Neural progenitor cell (in vitro differentiated cells): ENCODE measurements around the gene BMP5. TPM values are rescaled to one million over a fixed set of nuclear protein-coding genes. Genes with fewer than 3 reads are reported as not detected.

Experiments used
- DNase-seq: peaks from one replicate; pipeline ENCODE4 v3.0.0-alpha.2; 2016; ENCODE audit warnings: low spot score
- H2AFZ ChIP-seq: fragments of 200-600 bp; sonication (generic); replicated peaks from 2 replicates; pipeline ENCODE4 v1.6.1; 2016; ENCODE audit warnings: antibody characterized with exemption
- H3F3A ChIP-seq: fragments of 200-600 bp; sonication (generic); 2 replicates; pipeline ENCODE4 v1.6.1; 2016; ENCODE audit warnings: antibody characterized with exemption, low read depth
- H3K27ac ChIP-seq: fragments of 200-600 bp; sonication (generic); 2 replicates; pipeline ENCODE4 v1.5.1; 2016; ENCODE audit warnings: mild to moderate bottlenecking
- H3K27me3 ChIP-seq: fragments of 200-600 bp; sonication (generic); 2 replicates; pipeline ENCODE4 v1.6.1; 2016; ENCODE audit warnings: mild to moderate bottlenecking, moderate library complexity
- H3K36me3 ChIP-seq: fragments of 200-600 bp; sonication (generic); 2 replicates; pipeline ENCODE4 v1.5.1; 2016
- H3K4me1 ChIP-seq: fragments of 200-600 bp; sonication (generic); 2 replicates; pipeline ENCODE4 v1.6.1; 2016; ENCODE audit warnings: mixed run types
- H3K4me2 ChIP-seq: fragments of 200-600 bp; sonication (generic); 2 replicates; pipeline ENCODE4 v1.6.1; 2016
- H3K4me3 ChIP-seq: fragments of 200-600 bp; sonication (generic); 2 replicates; pipeline ENCODE4 v1.5.1; 2016
- H3K79me2 ChIP-seq: fragments of 200-600 bp; sonication (generic); 2 replicates; pipeline ENCODE4 v1.6.1; 2016; ENCODE audit warnings: low read depth
- H3K9ac ChIP-seq: fragments of 200-600 bp; sonication (generic); 2 replicates; pipeline ENCODE4 v1.6.1; 2016
- H3K9me3 ChIP-seq: fragments of 200-600 bp; sonication (generic); 2 replicates; pipeline ENCODE4 v1.5.1; 2016; ENCODE audit warnings: low read depth
- H4K20me1 ChIP-seq: fragments of 200-600 bp; sonication (generic); 2 replicates; pipeline ENCODE4 v1.6.1; 2016; ENCODE audit warnings: low read depth
- H3K27ac Mint-ChIP-seq: 3 replicates; pipeline ENCODE4 v1.8.0; 2021; ENCODE audit warnings: mixed read lengths
- H3K27me3 Mint-ChIP-seq: 2 replicates; pipeline ENCODE4 v1.8.0; 2022; ENCODE audit warnings: low read depth, mild to moderate bottlenecking, inconsistent platforms, moderate library complexity, mixed read lengths; ENCODE audit not compliant: insufficient read depth
- H3K36me3 Mint-ChIP-seq: 3 replicates; pipeline ENCODE4 v1.8.0; 2021; ENCODE audit warnings: mixed read lengths
- H3K4me1 Mint-ChIP-seq: 3 replicates; pipeline ENCODE4 v1.8.0; 2021; ENCODE audit warnings: mixed read lengths
- H3K4me3 Mint-ChIP-seq: 3 replicates; pipeline ENCODE4 v1.8.0; 2021; ENCODE audit warnings: mild to moderate bottlenecking, moderate library complexity, mixed read lengths
- H3K9me3 Mint-ChIP-seq: 3 replicates; pipeline ENCODE4 v1.8.0; 2020; ENCODE audit warnings: mixed read lengths
- CTCF ChIP-seq: fragments of 200-600 bp; sonication (generic); IDR thresholded peaks from 2 replicates; pipeline ENCODE4 v1.5.1; 2017; ENCODE audit warnings: antibody characterized with exemption, mild to moderate bottlenecking
- EZH2 ChIP-seq: fragments of 200-600 bp; sonication (generic); IDR thresholded peaks from 2 replicates; pipeline ENCODE4 v1.6.1; 2017; ENCODE audit warnings: antibody characterized with exemption, mild to moderate bottlenecking, moderate library complexity
- EZH2phosphoT487 ChIP-seq: fragments of 200-600 bp; sonication (generic); IDR thresholded peaks from 2 replicates; pipeline ENCODE4 v1.6.1; 2017; ENCODE audit warnings: antibody characterized with exemption
- total RNA-seq: library from RNA; depleted of rRNA; stranded (reverse); fragments of >200 nt; gene quantifications from 2 replicates; pipeline ENCODE4 v1.2.3, GENCODE V29; 2015; ENCODE audit warnings: low replicate concordance

BMP5 gene
- total RNA-seq, 1 donor from 2014 or later, result 1.5 TPM

- Mint-ChIP-seq H3K27ac (no peak overlapping the region), H3K27me3 (no peaks in the 10 kb centered on the region), H3K4me3 (no peak overlapping the region), H3K9me3 (peaks cover 6% of the 10 kb centered on the region), H3K4me1 (peaks cover 2% of the 10 kb centered on the region), H3K36me3 (no peaks in the 10 kb centered on the region)
- Histone ChIP-seq H3K4me3 (no peak overlapping the region), H2AFZ (no peak overlapping the region), H3K27me3 (no peaks in the 10 kb centered on the region), H3K4me1 (peaks cover 8% of the 10 kb centered on the region), H3F3A (no peaks in the 10 kb centered on the region), H3K27ac (peak overlapping the region; percentile 30), H3K36me3 (no peaks in the 10 kb centered on the region), H4K20me1 (no peaks in the 10 kb centered on the region), H3K9ac (no peak overlapping the region), H3K9me3 (no peaks in the 10 kb centered on the region), H3K4me2 (no peak overlapping the region), H3K79me2 (no peaks in the 10 kb centered on the region)
- no peak for TF ChIP-seq EZH2
- TF ChIP-seq EZH2phosphoT487, result no peak
- TF ChIP-seq CTCF, result no peak
- DNase-seq, result no peak
Measured at GRCh38 chr6:55705451-55706440, 169.6 kb downstream of the BMP5 start.

DNA sequence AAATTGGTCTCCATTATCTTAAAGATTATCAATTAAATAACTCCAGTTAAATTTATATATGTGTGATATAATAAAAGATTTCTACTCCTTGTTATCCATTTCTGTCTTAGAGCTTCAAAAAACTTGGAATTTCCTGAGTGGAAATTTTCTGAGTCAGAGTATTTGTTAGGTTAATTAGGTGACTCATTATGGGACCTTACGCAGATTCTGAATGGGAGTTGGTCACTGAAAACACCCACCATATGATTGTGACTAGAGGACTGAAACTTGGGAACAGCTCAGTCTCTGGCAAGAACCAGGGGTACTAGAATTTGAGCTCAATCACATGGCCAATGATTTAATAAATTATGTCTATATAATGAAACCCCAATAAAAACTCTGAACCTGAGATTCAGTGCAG, 171.0 kb downstream of the BMP5 start:
- Mint-ChIP-seq H3K4me3 (no peak overlapping the region), H3K9me3 (peaks cover 6% of the 10 kb centered on the region), H3K36me3 (no peaks in the 10 kb centered on the region), H3K4me1 (peaks cover 2% of the 10 kb centered on the region), H3K27ac (no peak overlapping the region), H3K27me3 (no peaks in the 10 kb centered on the region)
- Histone ChIP-seq H3F3A (no peaks in the 10 kb centered on the region), H3K27me3 (no peaks in the 10 kb centered on the region), H3K9ac (no peak overlapping the region), H3K4me2 (no peak overlapping the region), H3K27ac (no peak overlapping the region), H4K20me1 (no peaks in the 10 kb centered on the region), H3K79me2 (no peaks in the 10 kb centered on the region), H3K9me3 (no peaks in the 10 kb centered on the region), H3K4me3 (no peak overlapping the region), H2AFZ (no peak overlapping the region), H3K36me3 (no peaks in the 10 kb centered on the region), H3K4me1 (peaks cover 8% of the 10 kb centered on the region)
- TF ChIP-seq EZH2phosphoT487 (no peak), EZH2 (no peak), CTCF (no peak)
- DNase-seq, result no peak
